ENCODE measurements around the gene KLHL5. TPM values are rescaled to one million over a fixed set of nuclear protein-coding genes. Genes with fewer than 3 reads are reported as not detected.

The KLHL5 gene
- total and polyA plus RNA-seq, 2 donors (not counting 1 experiment from before 2014, with no cell fraction given): 22.6 to 90.0 TPM

GRCh38 chr4:39044364-39044955 lies 17.6 kb upstream of the KLHL5 start:
- DNase-seq (peak; percentile 99), ATAC-seq (ENCODE audit: low read depth) (peak; percentile 85)
- Histone ChIP-seq H4K20me1 (ENCODE audit: control insufficient read depth, insufficient read depth, low read length, poor library complexity, severe bottlenecking) (peaks cover 24% of the 10 kb centered on the region), H3K27ac (ENCODE audit: low read length in 2 of 2) (peak overlapping the region; percentile 93 to 95), H3K9ac (ENCODE audit: low read length) (peak overlapping the region; percentile 77), H3K9me3 (ENCODE audit: control extremely low read depth in 1 of 3, control insufficient read depth in 2 of 3, insufficient read depth in 1 of 3, low read length in 2 of 3) (no peaks in the 10 kb centered on the region), H3K79me2 (ENCODE audit: control insufficient read depth, insufficient read depth, low read length) (peaks cover 43% of the 10 kb centered on the region), H3K36me3 (replicated peaks in 1 of 2; ENCODE audit: control extremely low read depth in 1 of 2, control insufficient read depth in 1 of 2, extremely low read depth in 1 of 2, insufficient read depth in 2 of 2, low read length in 1 of 2) (peaks cover 0 to 4% of the 10 kb centered on the region in 2 experiments), H3K4me1 (ENCODE audit: control insufficient read depth in 2 of 2, insufficient read depth in 2 of 2, low read length in 2 of 2) (peaks cover 45 to 48% of the 10 kb centered on the region in 2 donors), H2AFZ (ENCODE audit: insufficient read depth, low read depth, low read length, poor library complexity, severe bottlenecking) (peak overlapping the region; percentile 64), H3K27me3 (replicated peaks in 1 of 4; ENCODE audit: control extremely low read depth in 1 of 4, control insufficient read depth in 3 of 4, insufficient read depth in 4 of 4, low read length in 3 of 4) (no peaks in the 10 kb centered on the region), H3K4me2 (replicated peaks; ENCODE audit: low read depth, low read length, poor library complexity, severe bottlenecking) (peak overlapping the region; percentile 80), H3K4me3 (ENCODE audit: control extremely low read depth in 1 of 5, extremely low read depth in 1 of 5, insufficient read depth in 1 of 5, low read depth in 2 of 5, low read length in 4 of 5) (peak overlapping the region; percentile 66 to 94 (median 75))
- ChIA-PET POLR2A (interaction anchor here (0.8 to 3.8 kb wide), 6 partner anchors 12 to 283 kb away, joined by 3 to 30 read pairs (median 6); partner anchors contain the start of gene TMEM156), CTCF (interaction anchor here (0.9 to 6.6 kb wide), 11 partner anchors 10 to 285 kb away, joined by 3 to 55 read pairs (median 6); partner anchors contain the start of genes TLR10 and TMEM156)
- no peaks in the 10 kb centered on the region for H3K9me3 Mint-ChIP-seq (ENCODE audit: insufficient read depth)
- peak overlapping the region; percentile 90 for H3K27ac Mint-ChIP-seq
- TF ChIP-seq CTCF (IDR thresholded peaks at IDR 0.05) (no peak), EZH2 (IDR thresholded peaks at IDR 0.05; ENCODE audit: borderline replicate concordance, insufficient read depth, low read depth, low read length, poor library complexity, severe bottlenecking) (no peak)
- no peaks in the 10 kb centered on the region for H3K27me3 Mint-ChIP-seq
- WGBS (ENCODE audit: insufficient coverage): 0% methylated on average over 41 of the region's 54 CpGs
- peaks cover 59% of the 10 kb centered on the region for H3K4me1 Mint-ChIP-seq
- intact Hi-C loops (cut with micrococcal nuclease): loop anchor here (1.0 to 10.0 kb wide), 8 partner anchors 12 to 1260 kb away; partner anchors contain the start of genes LIAS, PDS5A, RPL9 and TMEM156
- H3K4me3 Mint-ChIP-seq: peak overlapping the region; percentile 80
